ENCODE results near the gene CAMSAP1. TPM values are rescaled to one million over a fixed set of nuclear protein-coding genes. Genes with fewer than 3 reads are reported as not detected.

The CAMSAP1 gene
- polyA plus RNA-seq, 1 donor, result 9.8 TPM

GRCh38 chr9:135812961-135813360, 94.4 kb downstream of the CAMSAP1 start:
- H3K36me3 ChIP-seq (ENCODE audit: control insufficient read depth, insufficient read depth, low read length), result peaks cover 64% of the 10 kb centered on the region
- WGBS (ENCODE audit: insufficient coverage, low lambda C conversion rate), result no CpG with 5 or more reads among the region's 13 CpGs

GRCh38 chr9:135811801-135812200, 95.5 kb downstream of the CAMSAP1 start:
- WGBS (ENCODE audit: insufficient coverage, low lambda C conversion rate), result 93% methylated on average over 5 of the region's 11 CpGs
- Histone ChIP-seq H3K36me3 (ENCODE audit: control insufficient read depth, insufficient read depth, low read length) (peaks cover 52% of the 10 kb centered on the region), H3K4me3 (ENCODE audit: low read length) (no peak overlapping the region), H3K9me3 (ENCODE audit: control insufficient read depth, low read depth, low read length) (no peaks in the 10 kb centered on the region), H3K27ac (ENCODE audit: low read length) (no peak overlapping the region), H3K27me3 (ENCODE audit: control insufficient read depth, insufficient read depth, low read length) (no peaks in the 10 kb centered on the region), H3K4me1 (ENCODE audit: control insufficient read depth, insufficient read depth, low read length) (peaks cover 12% of the 10 kb centered on the region)
- DNase-seq, result no peak

More at GRCh38 chr9:135812961-135813360, 94.4 kb downstream of the CAMSAP1 start:
- no peak overlapping the region for H3K4me3 ChIP-seq (ENCODE audit: low read length)
- peaks cover 12% of the 10 kb centered on the region for H3K4me1 ChIP-seq (ENCODE audit: control insufficient read depth, insufficient read depth, low read length)
- no peak overlapping the region for H3K27ac ChIP-seq (ENCODE audit: low read length)
- DNase-seq, result no peak
- H3K9me3 ChIP-seq (ENCODE audit: control insufficient read depth, low read depth, low read length), result peaks cover under 1% of the 10 kb centered on the region
- H3K27me3 ChIP-seq (ENCODE audit: control insufficient read depth, insufficient read depth, low read length), result no peaks in the 10 kb centered on the region

GRCh38 chr9:135810806-135811575, 96.4 kb downstream of the CAMSAP1 start:
- no peak for DNase-seq
- H3K4me1 ChIP-seq (ENCODE audit: control insufficient read depth, insufficient read depth, low read length), result peaks cover 12% of the 10 kb centered on the region
- H3K9me3 ChIP-seq (ENCODE audit: control insufficient read depth, low read depth, low read length), result no peaks in the 10 kb centered on the region
- H3K27ac ChIP-seq (ENCODE audit: low read length), result no peak overlapping the region
- WGBS (ENCODE audit: insufficient coverage, low lambda C conversion rate), result 80% methylated on average over 1 of the region's 23 CpGs
- H3K36me3 ChIP-seq (ENCODE audit: control insufficient read depth, insufficient read depth, low read length), result peaks cover 44% of the 10 kb centered on the region
- H3K27me3 ChIP-seq (ENCODE audit: control insufficient read depth, insufficient read depth, low read length), result no peaks in the 10 kb centered on the region
- no peak overlapping the region for H3K4me3 ChIP-seq (ENCODE audit: low read length)

- Histone ChIP-seq H3K9me3 (ENCODE audit: control insufficient read depth, low read depth, low read length) (peaks cover 6% of the 10 kb centered on the region), H3K27ac (ENCODE audit: low read length) (no peak overlapping the region), H3K4me1 (ENCODE audit: control insufficient read depth, insufficient read depth, low read length) (peaks cover 3% of the 10 kb centered on the region), H3K36me3 (ENCODE audit: control insufficient read depth, insufficient read depth, low read length) (peaks cover 36% of the 10 kb centered on the region), H3K4me3 (ENCODE audit: low read length) (no peak overlapping the region), H3K27me3 (ENCODE audit: control insufficient read depth, insufficient read depth, low read length) (no peaks in the 10 kb centered on the region)
- no CpG with 5 or more reads among the region's 10 CpGs for WGBS (ENCODE audit: insufficient coverage, low lambda C conversion rate)
- DNase-seq, result no peak
Measured at GRCh38 chr9:135809166-135809565, 98.2 kb downstream of the CAMSAP1 start.

- WGBS (ENCODE audit: insufficient coverage, low lambda C conversion rate), result no CpG with 5 or more reads among the region's 22 CpGs
- H3K36me3 ChIP-seq (ENCODE audit: control insufficient read depth, insufficient read depth, low read length), result peaks cover 8% of the 10 kb centered on the region
- no peaks in the 10 kb centered on the region for H3K27me3 ChIP-seq (ENCODE audit: control insufficient read depth, insufficient read depth, low read length)
- no peak for DNase-seq
- no peaks in the 10 kb centered on the region for H3K4me1 ChIP-seq (ENCODE audit: control insufficient read depth, insufficient read depth, low read length)
- H3K27ac ChIP-seq (ENCODE audit: low read length), result no peak overlapping the region
- H3K9me3 ChIP-seq (ENCODE audit: control insufficient read depth, low read depth, low read length), result peaks cover 6% of the 10 kb centered on the region
- H3K4me3 ChIP-seq (ENCODE audit: low read length), result no peak overlapping the region
Measured at GRCh38 chr9:135805422-135806022, 101.8 kb downstream of the CAMSAP1 start.

GRCh38 chr9:135804581-135805421, 102.5 kb downstream of the CAMSAP1 start:
- no peak overlapping the region for H3K27ac ChIP-seq (ENCODE audit: low read length)
- H3K4me3 ChIP-seq (ENCODE audit: low read length), result no peak overlapping the region
- DNase-seq, result peak in 1 of 2 donors; percentile 31
- no CpG with 5 or more reads among the region's 24 CpGs for WGBS (ENCODE audit: insufficient coverage, low lambda C conversion rate)
- H3K36me3 ChIP-seq (ENCODE audit: control insufficient read depth, insufficient read depth, low read length), result peaks cover under 1% of the 10 kb centered on the region
- H3K9me3 ChIP-seq (ENCODE audit: control insufficient read depth, low read depth, low read length), result peaks cover 6% of the 10 kb centered on the region
- H3K4me1 ChIP-seq (ENCODE audit: control insufficient read depth, insufficient read depth, low read length), result no peaks in the 10 kb centered on the region
- H3K27me3 ChIP-seq (ENCODE audit: control insufficient read depth, insufficient read depth, low read length), result no peaks in the 10 kb centered on the region

- DNase-seq, result no peak
- Histone ChIP-seq H3K9me3 (ENCODE audit: control insufficient read depth, low read depth, low read length) (peaks cover 6% of the 10 kb centered on the region), H3K4me1 (ENCODE audit: control insufficient read depth, insufficient read depth, low read length) (no peaks in the 10 kb centered on the region), H3K27ac (ENCODE audit: low read length) (no peak overlapping the region), H3K36me3 (ENCODE audit: control insufficient read depth, insufficient read depth, low read length) (no peaks in the 10 kb centered on the region), H3K27me3 (ENCODE audit: control insufficient read depth, insufficient read depth, low read length) (no peaks in the 10 kb centered on the region), H3K4me3 (ENCODE audit: low read length) (no peak overlapping the region)
- WGBS (ENCODE audit: insufficient coverage, low lambda C conversion rate), result no CpG with 5 or more reads among the region's 10 CpGs
Measured at GRCh38 chr9:135803441-135803840, 103.9 kb downstream of the CAMSAP1 start.

GRCh38 chr9:135802876-135803419, 104.4 kb downstream of the CAMSAP1 start:
- Histone ChIP-seq H3K4me3 (ENCODE audit: low read length) (no peak overlapping the region), H3K9me3 (ENCODE audit: control insufficient read depth, low read depth, low read length) (peaks cover 6% of the 10 kb centered on the region), H3K36me3 (ENCODE audit: control insufficient read depth, insufficient read depth, low read length) (no peaks in the 10 kb centered on the region), H3K4me1 (ENCODE audit: control insufficient read depth, insufficient read depth, low read length) (no peaks in the 10 kb centered on the region), H3K27me3 (ENCODE audit: control insufficient read depth, insufficient read depth, low read length) (no peaks in the 10 kb centered on the region), H3K27ac (ENCODE audit: low read length) (no peak overlapping the region)
- no CpG with 5 or more reads among the region's 18 CpGs for WGBS (ENCODE audit: insufficient coverage, low lambda C conversion rate)
- no peak for DNase-seq

- Histone ChIP-seq H3K27me3 (ENCODE audit: control insufficient read depth, insufficient read depth, low read length) (no peaks in the 10 kb centered on the region), H3K9me3 (ENCODE audit: control insufficient read depth, low read depth, low read length) (peaks cover 6% of the 10 kb centered on the region), H3K27ac (ENCODE audit: low read length) (no peak overlapping the region), H3K4me1 (ENCODE audit: control insufficient read depth, insufficient read depth, low read length) (no peaks in the 10 kb centered on the region), H3K4me3 (ENCODE audit: low read length) (no peak overlapping the region), H3K36me3 (ENCODE audit: control insufficient read depth, insufficient read depth, low read length) (no peaks in the 10 kb centered on the region)
- WGBS (ENCODE audit: insufficient coverage, low lambda C conversion rate), result no CpG with 5 or more reads among the region's 6 CpGs
- DNase-seq, result no peak
Measured at GRCh38 chr9:135801070-135801469, 106.3 kb downstream of the CAMSAP1 start.

GRCh38 chr9:135799261-135799660, 108.1 kb downstream of the CAMSAP1 start:
- no peaks in the 10 kb centered on the region for H3K4me1 ChIP-seq (ENCODE audit: control insufficient read depth, insufficient read depth, low read length)
- no peaks in the 10 kb centered on the region for H3K27me3 ChIP-seq (ENCODE audit: control insufficient read depth, insufficient read depth, low read length)
- H3K36me3 ChIP-seq (ENCODE audit: control insufficient read depth, insufficient read depth, low read length), result no peaks in the 10 kb centered on the region
- 88% methylated on average over 2 of the region's 13 CpGs for WGBS (ENCODE audit: insufficient coverage, low lambda C conversion rate)
- H3K27ac ChIP-seq (ENCODE audit: low read length), result no peak overlapping the region
- H3K9me3 ChIP-seq (ENCODE audit: control insufficient read depth, low read depth, low read length), result no peaks in the 10 kb centered on the region
- DNase-seq, result no peak
- H3K4me3 ChIP-seq (ENCODE audit: low read length), result no peak overlapping the region

All from large intestine (tissue), 3 donors.